GM23338 (cell line): ENCODE measurements around the gene GDAP1L1.

Experiments used
- CTCF ChIP-seq, 2 experiments: fragments of 200-600 bp in 1 of 2; sonication (generic) in 1 of 2; conservative IDR thresholded peaks; 2 replicates each; pipeline versions ENCODE4 v1.5.1 to v1.6.1; 2016 to 2017; ENCODE audit warnings: antibody characterized with exemption in 2 of 2, low read depth in 2 of 2, mild to moderate bottlenecking in 2 of 2, moderate library complexity in 1 of 2
- EZH2 ChIP-seq: fragments of 200-600 bp; sonication (generic); IDR thresholded peaks from one replicate; pipeline ENCODE4 v1.8.0; 2017; ENCODE audit warnings: antibody characterized with exemption, mild to moderate bottlenecking, low read depth; ENCODE audit not compliant: unreplicated experiment
- EZH2phosphoT487 ChIP-seq: fragments of 200-600 bp; sonication (generic); IDR thresholded peaks from one replicate; pipeline ENCODE4 v1.8.1; 2018; ENCODE audit warnings: antibody characterized with exemption; ENCODE audit not compliant: unreplicated experiment

GRCh38 chr20:44302026-44302669, 55.0 kb downstream of the GDAP1L1 start:
- TF ChIP-seq EZH2phosphoT487 (no peak), CTCF (conservative IDR thresholded peaks at IDR 0.05; ENCODE audit: low read depth in 2 of 2) (no peak), EZH2 (no peak)
